ENCODE results near the gene UBE2U.
"Not testable (repeated sequence)": the region's sequence is repeated elsewhere in the genome, so short reads cannot be mapped to it uniquely, and the experiment has no call there.

The UBE2U gene

GRCh38 chr1:64194168-64195080 lies 9.0 kb upstream of the UBE2U start:
- peak; percentile 8 for DNase-seq

GRCh38 chr1:64195081-64195395 lies 8.4 kb upstream of the UBE2U start:
- no peak for DNase-seq

- DNase-seq = no peak
These were observed 7.2 kb upstream of the UBE2U start for GRCh38 chr1:64196074-64196870.

- no peak for DNase-seq
These were observed 6.3 kb upstream of the UBE2U start for GRCh38 chr1:64197076-64197475.

GRCh38 chr1:64199154-64199553 lies 4.3 kb upstream of the UBE2U start:
- no peak for DNase-seq

- no peak for DNase-seq
These were observed 3.4 kb upstream of the UBE2U start for GRCh38 chr1:64200064-64200463.

GRCh38 chr1:64209221-64209620 lies 5.8 kb downstream of the UBE2U start:
- no peak for DNase-seq

- no peak for DNase-seq
These were observed 8.6 kb downstream of the UBE2U start for GRCh38 chr1:64212031-64212430.

GRCh38 chr1:64215576-64215975 lies 12.2 kb downstream of the UBE2U start:
- no peak for DNase-seq

GRCh38 chr1:64220241-64220640 lies 16.8 kb downstream of the UBE2U start:
- no peak for DNase-seq

GRCh38 chr1:64223329-64224151 lies 20.1 kb downstream of the UBE2U start:
- peak; percentile 73 for DNase-seq

GRCh38 chr1:64224236-64224635 lies 20.8 kb downstream of the UBE2U start:
- DNase-seq = not testable (repeated sequence)

- no peak for DNase-seq
These were observed 24.9 kb downstream of the UBE2U start for GRCh38 chr1:64228167-64228957.

GRCh38 chr1:64229307-64229706 lies 25.9 kb downstream of the UBE2U start:
- DNase-seq = no peak

- DNase-seq = no peak
These were observed 27.7 kb downstream of the UBE2U start for GRCh38 chr1:64231153-64231552.

- DNase-seq = no peak
These were observed 28.2 kb downstream of the UBE2U start for GRCh38 chr1:64231654-64232053.

GRCh38 chr1:64234714-64235113 lies 31.3 kb downstream of the UBE2U start:
- DNase-seq = no peak

- DNase-seq = no peak
These were observed 31.8 kb downstream of the UBE2U start for GRCh38 chr1:64235181-64235580.

- DNase-seq = no peak
These were observed 32.5 kb downstream of the UBE2U start for GRCh38 chr1:64235910-64236309.

- DNase-seq = no peak
These were observed 33.1 kb downstream of the UBE2U start for GRCh38 chr1:64236541-64236954.

GRCh38 chr1:64239519-64239918 lies 36.1 kb downstream of the UBE2U start:
- DNase-seq = not testable (repeated sequence)

GRCh38 chr1:64240206-64240605 lies 36.8 kb downstream of the UBE2U start:
- no peak for DNase-seq
